H1 (cell line): Measurements from ENCODE around the gene MTG1. TPM values are rescaled to one million over a fixed set of nuclear protein-coding genes. Genes with fewer than 3 reads are reported as not detected.

Experiments
- BACH1 ChIP-seq: IDR thresholded peaks from 2 replicates; pipeline ENCODE4 v1.6.1; 2012; ENCODE audit warnings: low read length, improper control_type of control experiment
- EP300 ChIP-seq, 2 experiments: IDR thresholded peaks; 1 replicate in 1 of 2; 2 replicates in 1 of 2; pipeline ENCODE4 v1.6.1; 2011 to 2012; ENCODE audit warnings: low read depth in 2 of 2, low read length in 2 of 2, mild to moderate bottlenecking in 2 of 2, borderline replicate concordance in 1 of 2, inconsistent platforms in 1 of 2, moderate library complexity in 1 of 2
- polyA plus RNA-seq, 7 experiments: library from polyadenylated mRNA; depleted of rRNA in 3 of 7; stranded (reverse) in 5 of 7; unstranded in 2 of 7; fragments of >200 nt in 5 of 7; fragments of 200-250 nt in 2 of 7; gene quantifications; 1 replicate in 5 of 7; 2 replicates in 1 of 7; 4 replicates in 1 of 7; pipeline versions ENCODE4 v1.2.1 to v1.2.3, GENCODE V29; 2011 to 2013; ENCODE audit warnings: missing spikeins in 2 of 7, mixed read lengths in 2 of 7
- total RNA-seq: library from RNA; stranded (reverse); fragmentation: NEBNext Ultra II Directional; extraction: Animal tissue kit (Norgen Biotek cat#: 25700); gene quantifications from 2 replicates; pipeline ENCODE4 v1.2.1, GENCODE V29; 2021
- TF ChIP-seq, protein P1 (sequence below): fragments of 300-600 bp; sonication (generic); IDR thresholded peaks from 2 replicates; pipeline ENCODE4 v1.7.1; 2012; ENCODE audit warnings: low read length, moderate library complexity, mild to moderate bottlenecking, inconsistent platforms; ENCODE audit not compliant: insufficient replicate concordance

MTG1 gene
- total and polyA plus RNA-seq, 2 of the 8 experiments (the other 6 are each of a cell fraction or from before 2014, with no cell fraction given), result 56.6 to 81.6 TPM

DNA sequence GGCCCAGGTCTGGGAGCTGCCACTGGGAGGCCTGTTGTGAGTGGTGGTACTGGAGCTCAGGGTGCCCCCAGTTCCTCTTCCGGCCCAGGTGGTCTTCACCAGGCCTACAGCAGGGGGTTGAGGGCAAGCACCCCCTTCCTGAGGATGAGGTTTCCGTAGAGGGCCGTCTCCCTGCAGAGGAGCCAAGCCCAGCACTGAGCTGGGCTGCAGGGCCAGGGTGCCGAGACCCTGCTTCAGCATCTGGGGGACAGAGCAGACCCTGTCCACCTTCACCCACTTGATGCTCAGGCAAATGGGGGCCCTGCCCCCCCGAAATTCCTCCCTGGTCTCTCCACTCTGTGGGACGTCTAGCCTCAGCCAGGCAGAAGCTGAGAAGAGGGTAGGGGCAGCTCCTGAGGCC lies 38.7 kb upstream of the MTG1 start (continued):
- TF ChIP-seq, protein P1, sequence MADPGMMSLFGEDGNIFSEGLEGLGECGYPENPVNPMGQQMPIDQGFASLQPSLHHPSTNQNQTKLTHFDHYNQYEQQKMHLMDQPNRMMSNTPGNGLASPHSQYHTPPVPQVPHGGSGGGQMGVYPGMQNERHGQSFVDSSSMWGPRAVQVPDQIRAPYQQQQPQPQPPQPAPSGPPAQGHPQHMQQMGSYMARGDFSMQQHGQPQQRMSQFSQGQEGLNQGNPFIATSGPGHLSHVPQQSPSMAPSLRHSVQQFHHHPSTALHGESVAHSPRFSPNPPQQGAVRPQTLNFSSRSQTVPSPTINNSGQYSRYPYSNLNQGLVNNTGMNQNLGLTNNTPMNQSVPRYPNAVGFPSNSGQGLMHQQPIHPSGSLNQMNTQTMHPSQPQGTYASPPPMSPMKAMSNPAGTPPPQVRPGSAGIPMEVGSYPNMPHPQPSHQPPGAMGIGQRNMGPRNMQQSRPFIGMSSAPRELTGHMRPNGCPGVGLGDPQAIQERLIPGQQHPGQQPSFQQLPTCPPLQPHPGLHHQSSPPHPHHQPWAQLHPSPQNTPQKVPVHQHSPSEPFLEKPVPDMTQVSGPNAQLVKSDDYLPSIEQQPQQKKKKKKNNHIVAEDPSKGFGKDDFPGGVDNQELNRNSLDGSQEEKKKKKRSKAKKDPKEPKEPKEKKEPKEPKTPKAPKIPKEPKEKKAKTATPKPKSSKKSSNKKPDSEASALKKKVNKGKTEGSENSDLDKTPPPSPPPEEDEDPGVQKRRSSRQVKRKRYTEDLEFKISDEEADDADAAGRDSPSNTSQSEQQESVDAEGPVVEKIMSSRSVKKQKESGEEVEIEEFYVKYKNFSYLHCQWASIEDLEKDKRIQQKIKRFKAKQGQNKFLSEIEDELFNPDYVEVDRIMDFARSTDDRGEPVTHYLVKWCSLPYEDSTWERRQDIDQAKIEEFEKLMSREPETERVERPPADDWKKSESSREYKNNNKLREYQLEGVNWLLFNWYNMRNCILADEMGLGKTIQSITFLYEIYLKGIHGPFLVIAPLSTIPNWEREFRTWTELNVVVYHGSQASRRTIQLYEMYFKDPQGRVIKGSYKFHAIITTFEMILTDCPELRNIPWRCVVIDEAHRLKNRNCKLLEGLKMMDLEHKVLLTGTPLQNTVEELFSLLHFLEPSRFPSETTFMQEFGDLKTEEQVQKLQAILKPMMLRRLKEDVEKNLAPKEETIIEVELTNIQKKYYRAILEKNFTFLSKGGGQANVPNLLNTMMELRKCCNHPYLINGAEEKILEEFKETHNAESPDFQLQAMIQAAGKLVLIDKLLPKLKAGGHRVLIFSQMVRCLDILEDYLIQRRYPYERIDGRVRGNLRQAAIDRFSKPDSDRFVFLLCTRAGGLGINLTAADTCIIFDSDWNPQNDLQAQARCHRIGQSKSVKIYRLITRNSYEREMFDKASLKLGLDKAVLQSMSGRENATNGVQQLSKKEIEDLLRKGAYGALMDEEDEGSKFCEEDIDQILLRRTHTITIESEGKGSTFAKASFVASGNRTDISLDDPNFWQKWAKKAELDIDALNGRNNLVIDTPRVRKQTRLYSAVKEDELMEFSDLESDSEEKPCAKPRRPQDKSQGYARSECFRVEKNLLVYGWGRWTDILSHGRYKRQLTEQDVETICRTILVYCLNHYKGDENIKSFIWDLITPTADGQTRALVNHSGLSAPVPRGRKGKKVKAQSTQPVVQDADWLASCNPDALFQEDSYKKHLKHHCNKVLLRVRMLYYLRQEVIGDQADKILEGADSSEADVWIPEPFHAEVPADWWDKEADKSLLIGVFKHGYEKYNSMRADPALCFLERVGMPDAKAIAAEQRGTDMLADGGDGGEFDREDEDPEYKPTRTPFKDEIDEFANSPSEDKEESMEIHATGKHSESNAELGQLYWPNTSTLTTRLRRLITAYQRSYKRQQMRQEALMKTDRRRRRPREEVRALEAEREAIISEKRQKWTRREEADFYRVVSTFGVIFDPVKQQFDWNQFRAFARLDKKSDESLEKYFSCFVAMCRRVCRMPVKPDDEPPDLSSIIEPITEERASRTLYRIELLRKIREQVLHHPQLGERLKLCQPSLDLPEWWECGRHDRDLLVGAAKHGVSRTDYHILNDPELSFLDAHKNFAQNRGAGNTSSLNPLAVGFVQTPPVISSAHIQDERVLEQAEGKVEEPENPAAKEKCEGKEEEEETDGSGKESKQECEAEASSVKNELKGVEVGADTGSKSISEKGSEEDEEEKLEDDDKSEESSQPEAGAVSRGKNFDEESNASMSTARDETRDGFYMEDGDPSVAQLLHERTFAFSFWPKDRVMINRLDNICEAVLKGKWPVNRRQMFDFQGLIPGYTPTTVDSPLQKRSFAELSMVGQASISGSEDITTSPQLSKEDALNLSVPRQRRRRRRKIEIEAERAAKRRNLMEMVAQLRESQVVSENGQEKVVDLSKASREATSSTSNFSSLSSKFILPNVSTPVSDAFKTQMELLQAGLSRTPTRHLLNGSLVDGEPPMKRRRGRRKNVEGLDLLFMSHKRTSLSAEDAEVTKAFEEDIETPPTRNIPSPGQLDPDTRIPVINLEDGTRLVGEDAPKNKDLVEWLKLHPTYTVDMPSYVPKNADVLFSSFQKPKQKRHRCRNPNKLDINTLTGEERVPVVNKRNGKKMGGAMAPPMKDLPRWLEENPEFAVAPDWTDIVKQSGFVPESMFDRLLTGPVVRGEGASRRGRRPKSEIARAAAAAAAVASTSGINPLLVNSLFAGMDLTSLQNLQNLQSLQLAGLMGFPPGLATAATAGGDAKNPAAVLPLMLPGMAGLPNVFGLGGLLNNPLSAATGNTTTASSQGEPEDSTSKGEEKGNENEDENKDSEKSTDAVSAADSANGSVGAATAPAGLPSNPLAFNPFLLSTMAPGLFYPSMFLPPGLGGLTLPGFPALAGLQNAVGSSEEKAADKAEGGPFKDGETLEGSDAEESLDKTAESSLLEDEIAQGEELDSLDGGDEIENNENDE, result no peak
- TF ChIP-seq BACH1 (no peak), EP300 (IDR thresholded peaks at IDR 0.05; ENCODE audit: borderline replicate concordance in 1 of 2, low read depth in 2 of 2, low read length in 2 of 2) (no peak)
